GM21515 (cell line): ENCODE data around the gene SEBOX.

Source experiments
- ATAC-seq: cut with Tn5 transposase; IDR thresholded peaks from one replicate; pipeline ENCODE4 v1.9.1; 2021; ENCODE audit not compliant: unreplicated experiment

SEBOX gene

DNA sequence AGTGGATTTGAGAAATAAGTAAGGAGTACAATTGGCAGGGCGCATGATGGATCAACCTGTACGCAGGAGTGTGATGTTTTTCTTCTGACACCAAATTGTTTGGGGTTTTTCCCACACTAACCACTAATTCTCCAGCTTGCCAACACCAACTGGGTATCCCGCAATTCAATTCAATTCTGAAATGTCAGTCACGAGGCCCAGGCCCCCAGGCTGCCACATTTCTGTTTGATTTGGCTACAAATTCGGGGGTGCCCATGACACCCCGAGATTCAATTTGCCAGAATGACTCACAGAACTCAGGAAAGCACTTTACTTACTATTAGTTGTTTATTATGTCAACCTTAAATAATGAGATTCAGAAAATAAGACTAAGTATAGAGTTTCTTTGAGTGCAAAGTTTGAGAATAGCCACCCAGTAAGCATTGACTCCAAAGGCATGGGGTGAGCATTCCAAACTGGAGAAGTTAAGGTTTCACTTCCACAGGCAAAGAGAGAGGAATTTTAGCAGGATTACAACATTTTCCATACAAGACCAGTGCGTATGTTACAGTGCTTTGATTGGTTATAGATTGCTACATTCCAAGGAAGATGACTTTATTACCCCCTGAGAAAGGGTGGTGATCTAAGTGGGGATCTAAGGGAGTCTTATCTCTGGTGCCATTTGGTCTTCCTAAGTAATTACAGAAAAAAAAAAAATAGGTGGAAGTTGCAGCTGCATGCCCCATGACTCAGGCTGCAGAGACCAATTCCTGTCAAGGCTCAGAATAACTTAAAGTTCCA is 29.5 kb upstream of the SEBOX start:
- no peak for ATAC-seq

DNA sequence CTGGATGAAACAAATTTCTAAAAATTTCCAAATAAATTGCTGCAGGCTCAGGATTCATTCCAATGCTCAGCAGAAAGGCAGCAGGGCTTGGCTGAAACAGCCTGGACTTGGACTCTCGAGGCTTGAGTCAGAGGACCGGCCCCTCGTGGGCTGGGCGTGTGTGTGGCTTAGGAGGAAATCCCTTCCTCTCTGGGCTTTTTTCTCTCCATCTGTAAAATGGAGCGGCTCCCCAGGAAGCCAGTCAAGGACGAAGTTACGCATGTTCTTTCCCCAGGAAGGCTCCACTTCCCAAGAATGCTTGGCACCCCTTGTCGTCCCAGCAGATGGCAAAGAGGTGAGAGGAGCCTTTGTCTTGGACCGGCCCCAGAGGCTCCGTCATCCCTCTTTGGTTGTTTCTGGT is 27.5 kb upstream of the SEBOX start:
- ATAC-seq: no peak

GRCh38 chr17:28391401-28391800 is 26.4 kb upstream of the SEBOX start:
- no peak for ATAC-seq

- ATAC-seq: no peak
Measured at GRCh38 chr17:28390984-28391383, 26.0 kb upstream of the SEBOX start.

GRCh38 chr17:28390563-28390962 is 25.6 kb upstream of the SEBOX start:
- ATAC-seq: no peak

GRCh38 chr17:28390141-28390540 is 25.1 kb upstream of the SEBOX start:
- no peak for ATAC-seq

GRCh38 chr17:28388106-28388505 is 23.1 kb upstream of the SEBOX start:
- no peak for ATAC-seq

DNA sequence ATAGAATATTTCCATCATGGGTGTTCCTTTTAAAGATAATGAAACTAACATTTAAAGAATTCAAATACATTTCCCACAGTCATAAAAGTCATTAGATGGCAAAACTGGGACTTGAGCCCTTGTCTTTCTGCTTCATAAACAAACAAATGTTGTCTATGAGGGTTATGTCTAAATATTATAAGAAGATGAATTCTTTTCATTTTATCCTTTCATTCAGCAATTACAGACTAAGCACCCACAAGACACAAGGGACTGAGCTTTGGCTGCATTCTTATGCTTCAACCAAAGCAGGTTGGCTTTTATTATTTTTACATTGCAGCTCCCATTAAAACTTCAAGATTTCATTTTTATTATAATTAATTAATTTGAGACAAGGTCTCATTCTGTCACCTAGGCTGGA is 21.4 kb upstream of the SEBOX start:
- ATAC-seq: no peak

DNA sequence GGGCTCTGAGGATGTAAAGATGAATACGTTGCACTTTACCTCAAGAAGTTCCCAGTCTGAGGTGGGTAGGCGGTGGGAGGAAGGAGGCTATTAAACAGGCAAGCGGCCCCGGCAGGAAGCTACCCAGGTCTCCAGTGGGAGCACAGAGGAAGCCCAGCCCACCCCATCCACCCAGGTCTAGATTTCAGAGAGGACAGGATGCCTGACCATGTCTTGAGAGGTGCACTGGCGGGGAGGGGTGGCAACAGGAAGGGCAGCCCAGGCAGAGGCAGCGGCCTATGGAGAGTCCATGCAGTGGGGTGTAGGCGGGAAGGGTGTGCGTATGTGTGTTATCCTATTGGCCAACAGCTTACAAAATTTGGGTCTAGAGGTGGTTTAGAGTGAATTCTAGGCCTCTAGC is 20.4 kb upstream of the SEBOX start:
- no peak for ATAC-seq

- no peak for ATAC-seq
Measured at GRCh38 chr17:28385037-28385400, 20.0 kb upstream of the SEBOX start.

DNA sequence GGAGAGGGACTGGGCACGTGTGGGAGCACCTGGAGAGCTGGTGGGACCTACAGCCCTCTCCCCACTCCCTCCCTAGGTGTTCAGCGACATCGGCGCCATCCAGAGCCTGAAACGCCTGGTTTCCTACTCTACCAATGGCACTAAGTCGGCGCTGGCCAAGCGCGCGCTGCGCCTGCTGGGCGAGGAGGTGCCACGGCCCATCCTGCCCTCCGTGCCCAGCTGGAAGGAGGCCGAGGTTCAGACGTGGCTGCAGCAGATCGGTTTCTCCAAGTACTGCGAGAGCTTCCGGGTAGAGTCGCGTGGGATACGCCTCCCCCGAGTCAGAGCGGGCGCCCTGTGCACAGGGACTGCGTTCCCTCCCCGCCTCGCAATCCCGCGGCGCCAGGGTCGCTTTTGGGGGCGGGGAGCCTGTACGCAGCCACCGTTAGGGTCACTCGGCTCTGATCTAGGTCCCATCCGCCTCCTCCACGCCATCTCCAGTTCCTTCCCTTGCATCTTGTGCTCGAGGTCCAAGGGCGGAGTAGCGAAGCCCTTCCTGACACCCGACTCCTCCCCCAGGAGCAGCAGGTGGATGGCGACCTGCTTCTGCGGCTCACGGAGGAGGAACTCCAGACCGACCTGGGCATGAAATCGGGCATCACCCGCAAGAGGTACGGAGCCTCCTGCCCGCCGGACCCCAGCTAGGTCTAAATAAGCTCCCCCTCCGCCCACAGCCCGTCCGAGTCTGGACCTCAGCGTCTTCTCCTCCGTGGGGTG is 19.5 kb upstream of the SEBOX start:
- ATAC-seq: no peak

- no peak for ATAC-seq
Measured at GRCh38 chr17:28381141-28381825, 16.3 kb upstream of the SEBOX start.

GRCh38 chr17:28379814-28380801 is 15.1 kb upstream of the SEBOX start:
- ATAC-seq: no peak

DNA sequence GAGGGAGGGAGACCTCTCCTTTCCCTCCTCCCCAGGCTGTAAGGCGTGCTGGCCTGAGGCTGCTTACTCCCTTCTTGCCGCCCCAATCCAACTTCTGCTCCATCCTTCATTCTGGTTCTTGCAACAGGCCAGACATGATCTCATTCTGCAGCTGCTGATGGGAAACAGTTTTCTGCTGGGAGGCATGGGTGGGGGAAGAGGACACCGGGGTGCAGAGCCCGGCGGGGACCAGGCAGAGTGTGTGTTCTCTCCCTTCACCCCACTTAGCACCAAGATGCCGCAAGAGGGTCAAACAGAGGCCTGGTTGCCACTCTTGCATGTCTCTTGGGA is 7.9 kb upstream of the SEBOX start:
- ATAC-seq: no peak

DNA sequence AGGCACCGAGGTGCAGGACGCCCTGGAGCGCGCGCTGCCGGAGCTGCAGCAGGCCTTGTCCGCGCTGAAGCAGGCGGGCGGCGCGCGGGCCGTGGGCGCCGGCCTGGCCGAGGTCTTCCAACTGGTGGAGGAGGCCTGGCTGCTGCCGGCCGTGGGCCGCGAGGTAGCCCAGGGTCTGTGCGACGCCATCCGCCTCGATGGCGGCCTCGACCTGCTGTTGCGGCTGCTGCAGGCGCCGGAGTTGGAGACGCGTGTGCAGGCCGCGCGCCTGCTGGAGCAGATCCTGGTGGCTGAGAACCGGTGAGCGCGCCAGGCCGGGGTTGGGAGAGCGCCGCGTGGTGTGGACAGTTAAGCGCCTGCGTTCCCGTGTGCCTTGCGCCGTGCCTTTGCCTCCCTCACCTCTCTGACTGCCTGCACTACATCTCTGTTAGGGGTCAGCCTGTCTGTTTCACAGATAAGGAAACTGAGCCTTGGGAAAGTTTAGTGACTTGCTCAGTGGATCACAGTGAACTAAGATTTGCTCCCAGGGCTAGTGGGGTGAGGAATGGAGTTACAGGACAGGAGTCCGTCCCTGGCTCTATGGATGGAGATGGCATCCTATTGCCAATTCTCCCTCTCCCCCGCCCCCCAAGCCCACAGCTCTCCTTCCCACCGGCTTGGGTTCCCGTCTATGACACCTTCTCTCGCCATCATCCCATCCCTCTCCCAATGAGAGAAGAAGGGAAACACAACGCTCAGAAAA is 7.4 kb upstream of the SEBOX start:
- no peak for ATAC-seq

- no peak for ATAC-seq
Measured at GRCh38 chr17:28371245-28372202, 6.5 kb upstream of the SEBOX start, which contains the start of gene SARM1. Gene SARM1 (plus strand): TSS chr17:28371694. CDS start chr17:28372033, 339 bp downstream.

GRCh38 chr17:28370744-28371103 is 5.7 kb upstream of the SEBOX start:
- no peak for ATAC-seq

- no peak for ATAC-seq
Measured at GRCh38 chr17:28370035-28370743, 5.2 kb upstream of the SEBOX start, which contains the start of gene VTN. Gene VTN (minus strand): TSS chr17:28370307. CDS start chr17:28370203, 104 bp downstream.
